Measurements from ENCODE around the gene AKR7A2. TPM values are rescaled to one million over a fixed set of nuclear protein-coding genes. Genes with fewer than 3 reads are reported as not detected.

AKR7A2 gene
- total RNA-seq, 1 donor from 2014 or later, result 63.8 TPM

DNA sequence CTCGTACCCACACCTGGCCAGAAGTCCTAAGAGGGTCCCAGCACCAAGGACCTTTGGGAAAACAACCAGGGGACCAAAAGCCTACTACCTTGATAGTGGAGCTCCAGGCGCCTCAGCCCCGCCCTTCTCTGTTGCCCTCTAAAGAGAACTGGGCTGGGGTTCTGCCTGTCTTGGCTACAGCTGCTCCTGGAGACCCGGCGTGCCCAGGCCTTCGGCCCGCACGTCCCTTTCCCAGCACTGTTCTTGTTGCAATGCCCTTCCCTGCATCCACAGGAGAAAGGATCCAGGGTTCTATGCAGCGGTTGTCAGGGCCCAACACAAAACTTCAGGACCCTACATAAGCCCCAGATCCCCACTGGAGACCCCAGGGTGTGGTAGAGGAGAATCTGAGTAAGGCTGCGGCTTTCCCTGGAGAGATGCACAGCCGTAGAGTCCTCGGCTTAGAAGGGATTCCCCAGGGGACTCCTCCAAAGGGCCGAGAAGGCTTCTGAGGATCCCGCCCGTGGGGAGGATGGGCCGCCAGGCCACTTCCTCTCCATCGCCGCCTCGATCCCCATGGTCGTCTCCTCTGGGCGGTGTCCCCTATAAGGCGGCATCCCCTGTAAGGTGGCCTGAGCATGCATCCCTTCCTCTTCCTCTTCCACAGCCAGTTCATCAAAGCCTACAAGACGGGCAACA is 12.2 kb upstream of the AKR7A2 start:
- Histone ChIP-seq H3K4me3 (no peak overlapping the region), H3K27ac (no peak overlapping the region), H3K9me3 (no peaks in the 10 kb centered on the region), H3K36me3 (peaks cover 0 to 43% of the 10 kb centered on the region in 2 donors), H3K4me1 (no peaks in the 10 kb centered on the region), H3K27me3 (no peaks in the 10 kb centered on the region)
- DNase-seq (ENCODE audit: extremely low spot score in 2 of 2), result no peak
- intact Hi-C loops (cut with DNase I), result no loop called here
- TF ChIP-seq POLR2A (IDR thresholded peaks at IDR 0.05) (no peak), POLR2AphosphoS5 (IDR thresholded peaks at IDR 0.05; ENCODE audit: insufficient read depth in 1 of 2, low read depth in 1 of 2) (no peak)
- TF ChIP-seq, protein P1, sequence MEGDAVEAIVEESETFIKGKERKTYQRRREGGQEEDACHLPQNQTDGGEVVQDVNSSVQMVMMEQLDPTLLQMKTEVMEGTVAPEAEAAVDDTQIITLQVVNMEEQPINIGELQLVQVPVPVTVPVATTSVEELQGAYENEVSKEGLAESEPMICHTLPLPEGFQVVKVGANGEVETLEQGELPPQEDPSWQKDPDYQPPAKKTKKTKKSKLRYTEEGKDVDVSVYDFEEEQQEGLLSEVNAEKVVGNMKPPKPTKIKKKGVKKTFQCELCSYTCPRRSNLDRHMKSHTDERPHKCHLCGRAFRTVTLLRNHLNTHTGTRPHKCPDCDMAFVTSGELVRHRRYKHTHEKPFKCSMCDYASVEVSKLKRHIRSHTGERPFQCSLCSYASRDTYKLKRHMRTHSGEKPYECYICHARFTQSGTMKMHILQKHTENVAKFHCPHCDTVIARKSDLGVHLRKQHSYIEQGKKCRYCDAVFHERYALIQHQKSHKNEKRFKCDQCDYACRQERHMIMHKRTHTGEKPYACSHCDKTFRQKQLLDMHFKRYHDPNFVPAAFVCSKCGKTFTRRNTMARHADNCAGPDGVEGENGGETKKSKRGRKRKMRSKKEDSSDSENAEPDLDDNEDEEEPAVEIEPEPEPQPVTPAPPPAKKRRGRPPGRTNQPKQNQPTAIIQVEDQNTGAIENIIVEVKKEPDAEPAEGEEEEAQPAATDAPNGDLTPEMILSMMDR (IDR thresholded peaks at IDR 0.05), result no peak

- Histone ChIP-seq H3K27me3 (no peaks in the 10 kb centered on the region), H3K4me1 (no peaks in the 10 kb centered on the region), H3K4me3 (no peak overlapping the region), H3K27ac (no peak overlapping the region), H3K36me3 (peaks cover 0 to 34% of the 10 kb centered on the region in 2 donors), H3K9me3 (no peaks in the 10 kb centered on the region)
- DNase-seq (ENCODE audit: extremely low spot score in 2 of 2), result no peak
- intact Hi-C loops (cut with DNase I), result no loop called here
- no peak for TF ChIP-seq POLR2A (IDR thresholded peaks at IDR 0.05)
- TF ChIP-seq, protein P1 (IDR thresholded peaks at IDR 0.05), result no peak
- TF ChIP-seq POLR2AphosphoS5 (IDR thresholded peaks at IDR 0.05; ENCODE audit: insufficient read depth in 1 of 2, low read depth in 1 of 2), result no peak
Measured at GRCh38 chr1:19322481-19322880, 10.5 kb upstream of the AKR7A2 start.

DNA sequence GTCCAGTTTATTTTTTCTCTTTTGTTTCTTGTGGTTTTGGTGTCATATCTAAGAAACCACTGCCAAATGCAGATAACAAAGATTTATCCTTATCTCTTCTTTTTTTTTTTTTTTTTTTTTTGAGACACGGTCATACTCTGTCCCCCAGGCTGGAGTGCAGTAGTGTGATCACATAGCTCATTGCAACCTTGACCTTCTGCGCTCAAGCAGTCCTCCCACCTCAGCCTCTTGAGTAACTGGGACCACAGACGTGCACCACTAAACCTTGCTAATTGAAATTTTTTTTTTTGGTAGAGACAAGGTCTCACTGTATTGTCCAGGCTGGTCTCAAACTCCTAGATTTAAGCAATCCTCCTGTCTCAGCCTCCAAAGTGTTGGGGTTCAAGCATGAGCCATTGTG is 9.1 kb upstream of the AKR7A2 start:
- Histone ChIP-seq H3K27me3 (no peaks in the 10 kb centered on the region), H3K4me1 (peaks cover 6% of the 10 kb centered on the region), H3K36me3 (peaks cover 0 to 28% of the 10 kb centered on the region in 2 donors), H3K9me3 (no peaks in the 10 kb centered on the region), H3K4me3 (no peak overlapping the region), H3K27ac (no peak overlapping the region)
- intact Hi-C loops (cut with DNase I), result no loop called here
- TF ChIP-seq, protein P1 (IDR thresholded peaks at IDR 0.05), result no peak
- TF ChIP-seq POLR2A (IDR thresholded peaks at IDR 0.05) (no peak), POLR2AphosphoS5 (IDR thresholded peaks at IDR 0.05; ENCODE audit: insufficient read depth in 1 of 2, low read depth in 1 of 2) (no peak)
- DNase-seq (ENCODE audit: extremely low spot score in 2 of 2), result no peak

GRCh38 chr1:19319196-19319595 is 7.3 kb upstream of the AKR7A2 start:
- TF ChIP-seq POLR2AphosphoS5 (IDR thresholded peaks at IDR 0.05; ENCODE audit: insufficient read depth in 1 of 2, low read depth in 1 of 2), result no peak
- TF ChIP-seq, protein P1 (IDR thresholded peaks at IDR 0.05), result no peak
- Histone ChIP-seq H3K4me1 (peaks cover 19% of the 10 kb centered on the region), H3K27ac (no peak overlapping the region), H3K27me3 (no peaks in the 10 kb centered on the region), H3K4me3 (no peak overlapping the region), H3K36me3 (peaks cover 0 to 9% of the 10 kb centered on the region in 2 donors), H3K9me3 (no peaks in the 10 kb centered on the region)
- intact Hi-C loops (cut with DNase I), result no loop called here
- DNase-seq (ENCODE audit: extremely low spot score in 2 of 2), result no peak

DNA sequence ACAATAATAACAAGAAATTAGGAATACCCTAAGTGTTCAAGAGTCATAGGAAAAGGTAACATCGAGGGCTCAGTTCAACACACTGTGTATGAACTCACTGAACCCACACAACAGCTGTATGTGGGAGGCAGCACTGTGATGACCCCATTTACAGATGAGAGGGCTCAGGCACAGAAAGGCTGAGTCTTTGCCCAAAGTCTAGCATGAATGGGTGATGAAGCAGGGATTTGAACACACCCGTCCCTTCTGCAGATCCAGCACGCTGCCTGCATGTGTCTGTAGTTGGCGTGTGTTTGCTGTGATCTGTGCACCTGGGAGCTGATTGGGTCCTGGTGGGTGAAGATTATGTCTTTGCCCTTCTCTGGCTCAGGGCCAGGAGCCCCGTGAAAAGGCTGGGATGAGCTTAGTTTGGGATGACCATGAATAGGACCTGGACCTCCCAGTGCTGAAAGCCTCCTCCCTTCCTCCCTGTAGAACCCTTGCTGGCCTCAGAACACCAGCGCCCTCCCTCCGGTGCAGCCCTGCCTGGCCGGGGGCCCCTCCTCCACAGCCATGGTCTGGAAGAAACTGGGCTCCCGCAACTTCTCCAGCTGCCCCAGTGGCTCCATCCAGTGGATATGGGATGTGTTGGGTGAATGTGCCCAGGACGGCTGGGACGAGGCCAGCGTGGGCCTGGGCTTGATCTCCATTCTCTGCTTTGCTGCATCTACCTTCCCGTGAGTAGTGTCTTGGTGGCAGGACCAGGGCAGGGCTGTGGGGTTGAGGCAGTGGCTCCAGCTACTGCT is 5.4 kb upstream of the AKR7A2 start:
- DNase-seq (ENCODE audit: extremely low spot score in 2 of 2), result no peak
- Histone ChIP-seq H3K9me3 (no peaks in the 10 kb centered on the region), H3K27ac (no peak overlapping the region), H3K4me3 (no peak overlapping the region), H3K36me3 (peaks cover 0 to 4% of the 10 kb centered on the region in 2 donors), H3K4me1 (peaks cover 38% of the 10 kb centered on the region), H3K27me3 (no peaks in the 10 kb centered on the region)
- TF ChIP-seq POLR2A (IDR thresholded peaks at IDR 0.05) (no peak), POLR2AphosphoS5 (IDR thresholded peaks at IDR 0.05; ENCODE audit: insufficient read depth in 1 of 2, low read depth in 1 of 2) (no peak)
- intact Hi-C loops (cut with DNase I), result no loop called here

Measured in vagina (tissue), 2 donors.